PFSK-1 (cell line): ENCODE results near the gene MYDGF.

Experiments
- FOXP2 ChIP-seq: optimal IDR thresholded peaks from 2 replicates; pipeline ENCODE3; 2011; ENCODE audit warnings: borderline replicate concordance, control low read depth, inconsistent platforms; ENCODE audit not compliant: insufficient read depth; ENCODE audit errors: extremely low read length, extremely low read depth
- POLR2AphosphoS5 ChIP-seq: IDR thresholded peaks from 2 replicates; pipeline ENCODE4 v1.6.1; 2012; ENCODE audit warnings: low read depth, mild to moderate bottlenecking, control low read depth, low read length, moderate library complexity
- REST ChIP-seq, 2 experiments: IDR thresholded peaks; 2 replicates each; pipeline versions ENCODE4 v1.6.1 to v1.8.0; 2011 to 2012; ENCODE audit warnings: low read depth in 2 of 2, low read length in 2 of 2, control low read depth in 1 of 2, inconsistent platforms in 1 of 2, mild to moderate bottlenecking in 1 of 2, moderate library complexity in 1 of 2; ENCODE audit not compliant: insufficient read depth in 1 of 2
- TAF1 ChIP-seq: IDR thresholded peaks from 2 replicates; pipeline ENCODE4 v1.6.1; 2012; ENCODE audit warnings: low read length, control low read depth, borderline replicate concordance; ENCODE audit not compliant: insufficient read depth

DNA sequence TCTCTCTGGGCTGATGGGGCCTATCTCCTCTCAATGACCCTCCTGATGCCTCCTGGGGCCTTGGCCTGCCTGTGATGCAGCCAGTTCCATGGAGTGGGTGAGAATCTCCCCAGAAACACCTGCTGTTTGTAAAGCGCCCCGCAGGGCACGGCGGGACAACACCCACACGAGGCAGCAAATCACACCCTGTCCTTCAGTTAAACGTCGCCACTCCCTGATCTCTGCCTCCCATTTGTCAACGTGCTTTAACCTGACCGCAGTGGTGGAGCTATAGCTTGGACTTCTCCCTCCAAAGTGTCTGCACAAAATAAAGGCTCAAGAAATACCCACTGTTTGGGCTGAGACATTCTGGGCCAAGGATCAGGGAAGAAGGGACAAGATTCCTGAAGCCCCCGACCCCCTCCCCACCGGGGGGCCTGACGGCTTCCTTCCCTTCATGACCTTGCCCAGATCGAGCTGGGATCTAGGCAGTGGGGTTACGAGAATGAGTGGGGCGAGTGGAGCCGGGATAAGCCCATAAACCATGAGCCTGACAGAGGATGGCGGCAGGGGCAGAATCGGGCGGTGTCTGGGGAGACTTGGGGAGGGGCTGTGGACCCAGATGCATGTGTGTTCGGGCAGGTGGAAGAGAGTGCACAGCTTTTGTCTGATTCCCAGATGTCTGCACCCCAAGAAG is 8.0 kb downstream of the MYDGF start:
- no peak for TF ChIP-seq REST (IDR thresholded peaks at IDR 0.05; ENCODE audit: insufficient read depth in 1 of 2, low read depth in 2 of 2, low read length in 2 of 2)
- no peak for TF ChIP-seq POLR2AphosphoS5
- TF ChIP-seq TAF1, result no peak
- TF ChIP-seq FOXP2, result no peak
